HFF-Myc (cell line): Measurements from ENCODE around the gene DEPDC1.

Experiments used
- DNase-seq: peaks from one replicate; pipeline ENCODE4 v3.0.0-alpha.2; 2011; ENCODE audit warnings: low read depth; ENCODE audit errors: extremely low read depth
- H3K4me3 ChIP-seq: replicated peaks from 2 replicates; pipeline ENCODE4 v1.5.1; 2011; ENCODE audit warnings: low read depth, mild to moderate bottlenecking, control low read depth, low read length
- CTCF ChIP-seq: IDR thresholded peaks from 2 replicates; pipeline ENCODE4 v1.5.1; 2012; ENCODE audit warnings: mild to moderate bottlenecking, low read depth, low read length, control low read depth; ENCODE audit errors: missing control alignments

DEPDC1 gene

GRCh38 chr1:68496680-68497357 lies at the start of gene DEPDC1:
TSS of gene DEPDC1 (minus strand) at chr1:68497082. CDS start at chr1:68496999, 83 bp downstream.
- peak within 1 kb of the TSS; percentile 99 for H3K4me3 ChIP-seq
- DNase-seq = peak; percentile 77
- no peak for TF ChIP-seq CTCF

- no peak overlapping the region for H3K4me3 ChIP-seq
- DNase-seq = no peak
- TF ChIP-seq CTCF = no peak
Observed at GRCh38 chr1:68544651-68545050, 47.8 kb upstream of the DEPDC1 start.

GRCh38 chr1:68542586-68542985 lies 45.7 kb upstream of the DEPDC1 start:
- TF ChIP-seq CTCF = no peak
- H3K4me3 ChIP-seq = no peak overlapping the region
- DNase-seq = no peak

- no peak for TF ChIP-seq CTCF
- no peak overlapping the region for H3K4me3 ChIP-seq
- DNase-seq = no peak
Observed at GRCh38 chr1:68538941-68539340, 42.1 kb upstream of the DEPDC1 start.

GRCh38 chr1:68528243-68528642 lies 31.4 kb upstream of the DEPDC1 start:
- no peak for TF ChIP-seq CTCF
- DNase-seq = no peak
- no peak overlapping the region for H3K4me3 ChIP-seq

GRCh38 chr1:68525781-68526180 lies 28.9 kb upstream of the DEPDC1 start:
- no peak overlapping the region for H3K4me3 ChIP-seq
- no peak for DNase-seq
- TF ChIP-seq CTCF = no peak

- DNase-seq = no peak
- H3K4me3 ChIP-seq = no peak overlapping the region
- no peak for TF ChIP-seq CTCF
Observed at GRCh38 chr1:68521286-68521685, 24.4 kb upstream of the DEPDC1 start.
